ENCODE data around the gene P2RY11.

Gene P2RY11

GRCh38 chr19:10093295-10094186 lies 18.0 kb upstream of the P2RY11 start:
- DNase-seq: peak; percentile 54

GRCh38 chr19:10095622-10095947 lies 15.9 kb upstream of the P2RY11 start:
- no peak for DNase-seq

- DNase-seq: peak; percentile 91
Observed at GRCh38 chr19:10095948-10096614, 15.4 kb upstream of the P2RY11 start.

- peak; percentile 38 for DNase-seq
Observed at GRCh38 chr19:10096615-10096963, 14.9 kb upstream of the P2RY11 start.

- DNase-seq: no peak
Observed at GRCh38 chr19:10100163-10100785, 11.2 kb upstream of the P2RY11 start.

GRCh38 chr19:10102787-10103236 lies 8.7 kb upstream of the P2RY11 start:
- peak; percentile 34 for DNase-seq

- DNase-seq: no peak
Observed at GRCh38 chr19:10104130-10104513, 7.4 kb upstream of the P2RY11 start.

GRCh38 chr19:10104665-10105508 lies 6.6 kb upstream of the P2RY11 start:
- DNase-seq: peak; percentile 82

GRCh38 chr19:10105509-10106099 lies 5.9 kb upstream of the P2RY11 start:
- DNase-seq: peak; percentile 40

- peak; percentile 100 for DNase-seq
Observed at GRCh38 chr19:10106100-10106936, 5.2 kb upstream of the P2RY11 start, which contains the start of gene PPAN. TSS of gene PPAN (plus strand) at chr19:10106362. CDS start at chr19:10106395, 33 bp downstream.

- DNase-seq: no peak
Observed at GRCh38 chr19:10107254-10107653, 4.2 kb upstream of the P2RY11 start.

GRCh38 chr19:10107817-10108367 lies 3.6 kb upstream of the P2RY11 start:
- DNase-seq: no peak

- no peak for DNase-seq
Observed at GRCh38 chr19:10109528-10109927, 2.0 kb upstream of the P2RY11 start.

- DNase-seq: no peak
Observed at GRCh38 chr19:10110076-10110971, 1.2 kb upstream of the P2RY11 start.

- DNase-seq: no peak
Observed at GRCh38 chr19:10110972-10111317, 548 bp upstream of the P2RY11 start.

- peak; percentile 39 for DNase-seq
Observed at GRCh38 chr19:10112037-10112761, 706 bp downstream of the P2RY11 start.

- peak; percentile 77 for DNase-seq
Observed at GRCh38 chr19:10112895-10113591, 1.6 kb downstream of the P2RY11 start.

- peak; percentile 32 for DNase-seq
Observed at GRCh38 chr19:10113592-10113963, 2.1 kb downstream of the P2RY11 start.
